GM19328 (cell line): ENCODE results near the gene LMNTD2.
"Not testable (repeated sequence)": the region's sequence is repeated elsewhere in the genome, so short reads cannot be mapped to it uniquely, and the experiment has no call there.

Experiments
- ATAC-seq: cut with Tn5 transposase; IDR thresholded peaks from one replicate; pipeline ENCODE4 v1.9.1; 2021; ENCODE audit warnings: mild to moderate bottlenecking, moderate library complexity; ENCODE audit not compliant: unreplicated experiment

Gene LMNTD2

GRCh38 chr11:589798-590197 lies 29.3 kb upstream of the LMNTD2 start:
- ATAC-seq = no peak

- no peak for ATAC-seq
Measured at GRCh38 chr11:587978-588380, 27.4 kb upstream of the LMNTD2 start.

GRCh38 chr11:587546-587945 lies 27.0 kb upstream of the LMNTD2 start:
- ATAC-seq = no peak

- ATAC-seq = no peak
Measured at GRCh38 chr11:586376-587316, 26.1 kb upstream of the LMNTD2 start.

GRCh38 chr11:584287-584686 lies 23.7 kb upstream of the LMNTD2 start:
- no peak for ATAC-seq

- no peak for ATAC-seq
Measured at GRCh38 chr11:581752-582151, 21.2 kb upstream of the LMNTD2 start.

GRCh38 chr11:581342-581741 lies 20.8 kb upstream of the LMNTD2 start:
- ATAC-seq = no peak

- no peak for ATAC-seq
Measured at GRCh38 chr11:579830-580601, 19.5 kb upstream of the LMNTD2 start.

GRCh38 chr11:578276-579035 lies 17.9 kb upstream of the LMNTD2 start:
- ATAC-seq = no peak

- ATAC-seq = no peak
Measured at GRCh38 chr11:577611-577894, 17.0 kb upstream of the LMNTD2 start.

GRCh38 chr11:576811-577610 lies 16.5 kb upstream of the LMNTD2 start:
- no peak for ATAC-seq

- peak; percentile 90 for ATAC-seq
Measured at GRCh38 chr11:575996-576768, 15.6 kb upstream of the LMNTD2 start, which contains the start of gene PHRF1. TSS of gene PHRF1 (plus strand) at chr11:576470. CDS start at chr11:581513, 5,043 bp downstream.

GRCh38 chr11:575313-575995 lies 14.9 kb upstream of the LMNTD2 start:
- peak; percentile 23 for ATAC-seq

- ATAC-seq = no peak
Measured at GRCh38 chr11:574632-575312, 14.2 kb upstream of the LMNTD2 start.

- not testable (repeated sequence) for ATAC-seq
Measured at GRCh38 chr11:574031-574570, 13.6 kb upstream of the LMNTD2 start.

- no peak for ATAC-seq
Measured at GRCh38 chr11:573146-573759, 12.7 kb upstream of the LMNTD2 start.

- ATAC-seq = no peak
Measured at GRCh38 chr11:571802-572185, 11.3 kb upstream of the LMNTD2 start.
